ENCODE data around the gene MEOX2.

Gene MEOX2

GRCh38 chr7:15607529-15608210 lies 78.8 kb downstream of the MEOX2 start:
- no peak for DNase-seq

GRCh38 chr7:15606561-15606960 lies 79.9 kb downstream of the MEOX2 start:
- no peak for DNase-seq

- no peak for DNase-seq
Measured at GRCh38 chr7:15604166-15604565, 82.3 kb downstream of the MEOX2 start.

GRCh38 chr7:15603124-15603523 lies 83.4 kb downstream of the MEOX2 start:
- DNase-seq: no peak

- DNase-seq: no peak
Measured at GRCh38 chr7:15602236-15602635, 84.2 kb downstream of the MEOX2 start.

- DNase-seq: no peak
Measured at GRCh38 chr7:15601175-15601574, 85.3 kb downstream of the MEOX2 start.

- DNase-seq: no peak
Measured at GRCh38 chr7:15600298-15600697, 86.2 kb downstream of the MEOX2 start.

- no peak for DNase-seq
Measured at GRCh38 chr7:15594461-15594860, 92.0 kb downstream of the MEOX2 start.

GRCh38 chr7:15593382-15593781 lies 93.1 kb downstream of the MEOX2 start:
- no peak for DNase-seq

- no peak for DNase-seq
Measured at GRCh38 chr7:15586266-15586665, 100.2 kb downstream of the MEOX2 start.

GRCh38 chr7:15584575-15584974 lies 101.9 kb downstream of the MEOX2 start:
- no peak for DNase-seq

- DNase-seq: no peak
Measured at GRCh38 chr7:15582773-15583172, 103.7 kb downstream of the MEOX2 start.

- no peak for DNase-seq
Measured at GRCh38 chr7:15581352-15581951, 105.0 kb downstream of the MEOX2 start.

- DNase-seq: no peak
Measured at GRCh38 chr7:15580604-15581351, 105.7 kb downstream of the MEOX2 start.

- no peak for DNase-seq
Measured at GRCh38 chr7:15577600-15577999, 108.9 kb downstream of the MEOX2 start.

GRCh38 chr7:15571301-15571878 lies 115.1 kb downstream of the MEOX2 start:
- no peak for DNase-seq

- no peak for DNase-seq
Measured at GRCh38 chr7:15567652-15568051, 118.8 kb downstream of the MEOX2 start.

- DNase-seq: no peak
Measured at GRCh38 chr7:15567036-15567435, 119.4 kb downstream of the MEOX2 start.

- no peak for DNase-seq
Measured at GRCh38 chr7:15566476-15566875, 120.0 kb downstream of the MEOX2 start.

- no peak for DNase-seq
Measured at GRCh38 chr7:15561835-15562234, 124.6 kb downstream of the MEOX2 start, which contains the start of gene AGMO. Gene AGMO (minus strand): TSS chr7:15562015.
